Muscle layer of duodenum (tissue), 2 donors: ENCODE measurements around the gene PTPRM.

Experiments
- H3K27ac ChIP-seq: one replicate; pipeline ENCODE4 v1.7.0; 2013; ENCODE audit warnings: mild to moderate bottlenecking, low read length
- H3K27me3 ChIP-seq: one replicate; pipeline ENCODE4 v1.7.0; 2013; ENCODE audit warnings: low read depth, mild to moderate bottlenecking, control low read depth, low read length
- H3K36me3 ChIP-seq, 2 donors: one replicate each; pipeline ENCODE4 v1.7.0; 2013; ENCODE audit warnings: low read length in 2 of 2, control low read depth in 1 of 2, mild to moderate bottlenecking in 1 of 2; ENCODE audit not compliant: insufficient read depth in 2 of 2, control insufficient read depth in 1 of 2
- H3K4me1 ChIP-seq, 2 donors: one replicate each; pipeline ENCODE4 v1.7.0; 2013; ENCODE audit warnings: low read length in 2 of 2, mild to moderate bottlenecking in 2 of 2, control low read depth in 1 of 2, moderate library complexity in 1 of 2; ENCODE audit not compliant: insufficient read depth in 2 of 2, control insufficient read depth in 1 of 2
- H3K4me3 ChIP-seq, 2 donors: one replicate each; pipeline ENCODE4 v1.7.0; 2013; ENCODE audit warnings: low read length in 2 of 2, low read depth in 1 of 2, mild to moderate bottlenecking in 1 of 2
- H3K9me3 ChIP-seq, 2 donors: one replicate each; pipeline ENCODE4 v1.7.0; 2013; ENCODE audit warnings: low read length in 2 of 2, control low read depth in 1 of 2, mild to moderate bottlenecking in 1 of 2; ENCODE audit not compliant: control insufficient read depth in 1 of 2
- donor health status: healthy.

Gene PTPRM

DNA sequence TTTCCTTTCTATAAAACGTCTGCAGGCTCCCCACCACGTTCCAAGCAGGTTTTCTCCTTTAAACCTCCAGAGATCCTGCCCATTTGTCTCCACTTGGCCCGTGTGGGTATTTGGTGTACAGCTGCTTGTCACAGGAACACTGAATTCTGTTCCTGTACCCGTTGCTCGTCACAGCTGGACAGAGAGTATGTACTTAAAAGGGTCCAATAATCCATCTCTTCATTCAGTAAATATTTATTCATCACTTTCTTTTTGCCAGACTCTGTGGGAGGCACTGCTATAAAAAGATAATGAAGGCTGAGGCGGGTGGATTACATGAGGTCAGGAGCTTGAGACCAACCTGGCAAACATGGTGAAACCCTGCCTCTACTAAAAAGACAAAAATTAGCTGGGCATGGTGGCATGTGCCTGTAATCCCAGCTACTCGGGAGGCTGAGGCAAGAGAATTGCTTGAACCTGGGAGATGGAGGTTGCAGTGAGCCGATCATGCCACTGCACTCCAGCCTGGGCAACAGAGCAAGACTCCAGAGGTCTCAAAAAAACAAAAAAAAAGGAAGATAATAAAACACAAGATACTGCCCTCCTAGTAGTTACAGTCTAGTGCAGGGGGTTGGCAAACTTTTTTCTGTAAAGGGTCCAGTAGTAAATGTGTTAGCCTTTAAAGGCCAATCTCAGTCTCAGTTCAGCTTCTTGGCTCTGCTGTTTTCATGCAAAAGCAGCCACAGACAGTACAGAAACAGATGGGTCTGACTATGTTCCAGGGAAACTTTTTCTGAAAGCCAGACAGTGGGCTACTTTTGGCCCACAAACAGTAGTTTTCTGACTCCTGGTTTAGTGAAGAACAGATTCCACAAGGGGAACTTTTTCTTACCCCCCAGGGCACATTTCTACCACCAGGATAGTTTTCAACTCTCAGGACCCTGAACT lies 732.2 kb downstream of the PTPRM start:
- Histone ChIP-seq H3K36me3 (peaks cover 0 to 14% of the 10 kb centered on the region in 2 donors), H3K4me3 (no peak overlapping the region), H3K9me3 (no peaks in the 10 kb centered on the region), H3K27me3 (no peaks in the 10 kb centered on the region), H3K4me1 (no peaks in the 10 kb centered on the region), H3K27ac (no peak overlapping the region)

DNA sequence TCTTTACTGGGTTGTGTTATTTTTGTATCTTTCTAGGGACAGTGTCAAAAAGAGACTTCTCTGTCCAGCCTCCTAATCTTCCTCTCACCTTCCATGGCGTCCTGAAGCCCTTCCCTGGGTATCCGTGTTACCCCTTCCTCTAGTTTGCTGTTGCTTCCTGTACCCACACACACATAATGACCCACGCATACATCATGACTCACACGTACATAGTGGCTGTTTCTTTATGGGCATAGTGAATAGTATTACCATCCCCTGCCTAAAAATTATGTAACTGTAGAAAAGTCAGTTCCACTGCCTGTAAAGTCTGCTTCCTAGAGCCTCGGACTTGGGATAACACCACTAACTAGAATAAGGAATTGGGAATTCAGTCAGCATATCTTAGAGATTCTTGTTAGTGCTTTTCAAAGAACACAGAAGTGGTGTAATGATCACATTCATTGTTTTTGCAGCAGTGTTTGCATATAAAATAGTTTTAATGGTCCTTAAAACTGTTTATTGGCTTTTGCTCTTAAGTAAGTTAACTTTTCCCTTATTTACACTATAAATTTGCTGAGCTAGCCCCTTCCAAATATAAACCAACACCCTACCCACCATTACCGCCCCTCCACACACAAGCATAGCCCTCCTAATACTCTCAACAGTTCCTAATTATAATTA lies 733.8 kb downstream of the PTPRM start:
- no peaks in the 10 kb centered on the region for H3K27me3 ChIP-seq
- H3K4me3 ChIP-seq = no peak overlapping the region
- peaks cover 0 to 14% of the 10 kb centered on the region in 2 donors for H3K36me3 ChIP-seq
- H3K4me1 ChIP-seq = no peaks in the 10 kb centered on the region
- no peaks in the 10 kb centered on the region for H3K9me3 ChIP-seq
- H3K27ac ChIP-seq = no peak overlapping the region

DNA sequence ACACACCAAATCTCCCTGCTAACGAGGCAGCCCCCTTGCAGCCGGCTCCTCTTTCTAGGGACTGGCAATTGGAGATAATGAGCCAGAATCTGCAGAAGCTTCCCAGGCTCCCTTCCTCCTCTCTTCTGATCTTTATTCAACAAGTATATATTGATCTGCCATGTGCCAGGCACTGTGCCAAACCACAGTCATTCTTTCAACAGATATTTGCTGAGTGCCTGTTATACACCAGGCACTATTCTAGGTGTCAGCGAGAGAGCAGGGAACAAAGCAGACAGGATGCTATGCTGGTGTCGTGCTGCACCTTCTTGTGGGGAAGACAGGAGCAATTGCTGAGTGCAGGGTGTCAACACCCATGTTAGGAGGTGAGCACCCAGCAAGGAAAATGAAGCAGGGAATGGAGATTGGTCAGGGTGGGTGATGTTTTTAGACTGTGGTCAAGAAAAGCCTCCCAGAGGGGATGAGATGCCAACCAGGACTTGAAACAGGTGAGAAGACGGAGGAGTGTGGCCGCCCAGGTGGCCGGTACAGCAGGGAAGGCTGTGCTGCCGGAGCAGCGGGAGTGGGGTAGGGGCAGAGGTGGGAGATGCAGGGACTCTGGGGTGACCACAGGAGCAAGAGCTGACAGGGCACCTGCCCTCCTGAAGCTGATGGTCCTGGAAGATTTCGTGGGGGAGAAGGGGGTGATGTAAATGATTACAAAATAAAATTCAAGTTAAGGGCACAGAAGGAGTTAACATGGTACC lies 734.5 kb downstream of the PTPRM start:
- Histone ChIP-seq H3K36me3 (peaks cover 0 to 12% of the 10 kb centered on the region in 2 donors), H3K27ac (no peak overlapping the region), H3K4me1 (no peaks in the 10 kb centered on the region), H3K9me3 (no peaks in the 10 kb centered on the region), H3K4me3 (no peak overlapping the region), H3K27me3 (no peaks in the 10 kb centered on the region)

DNA sequence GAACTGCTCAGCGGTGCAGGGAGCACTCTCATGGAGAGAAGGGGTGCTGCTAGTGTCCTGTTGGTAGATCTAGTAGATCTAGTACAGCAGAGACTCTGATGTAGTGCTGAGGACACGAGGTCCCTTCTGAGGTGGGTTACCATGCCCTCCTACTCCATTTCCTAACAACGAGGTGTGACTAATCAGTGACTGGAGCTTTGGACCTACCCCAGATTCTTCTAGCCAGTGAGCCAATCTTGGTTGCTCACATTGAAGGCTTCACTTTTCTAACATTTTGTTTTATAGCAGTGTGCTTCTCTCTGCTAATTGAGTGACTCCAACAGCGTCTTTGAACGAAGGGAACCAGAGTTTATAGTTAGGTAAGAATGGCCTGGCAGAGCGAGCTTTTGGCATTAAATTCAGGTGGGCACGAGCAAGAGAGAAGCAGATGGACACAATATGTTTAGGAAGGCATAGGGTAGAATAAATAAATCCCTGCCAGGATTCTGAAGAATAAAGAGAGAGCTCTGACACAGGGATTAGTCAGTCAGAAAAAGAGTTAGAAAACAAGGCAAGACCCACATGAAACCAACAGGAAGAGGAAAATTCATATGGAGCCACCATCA lies 736.1 kb downstream of the PTPRM start:
- no peaks in the 10 kb centered on the region for H3K9me3 ChIP-seq
- H3K27ac ChIP-seq = no peak overlapping the region
- no peak overlapping the region for H3K4me3 ChIP-seq
- peaks cover 0 to under 1% of the 10 kb centered on the region in 2 donors for H3K36me3 ChIP-seq
- no peaks in the 10 kb centered on the region for H3K4me1 ChIP-seq
- H3K27me3 ChIP-seq = no peaks in the 10 kb centered on the region

DNA sequence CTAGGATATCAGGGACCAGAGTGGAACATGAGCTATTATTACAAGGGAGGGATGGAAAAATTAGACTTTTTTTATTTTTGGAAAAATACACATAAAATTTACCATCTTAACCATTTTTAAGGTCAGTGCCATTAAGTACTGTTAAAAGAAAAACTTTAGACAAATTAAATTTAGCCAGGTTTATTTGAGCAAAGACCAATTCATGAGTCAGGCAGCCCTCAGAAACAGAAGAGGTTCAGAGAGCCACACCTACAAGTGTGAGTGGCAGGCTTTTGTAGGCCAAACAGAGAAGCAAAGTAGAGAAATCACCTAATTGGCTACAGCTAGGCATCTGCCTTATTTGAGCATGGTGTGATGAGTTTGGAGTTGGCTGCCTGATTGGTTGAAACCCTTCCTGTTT lies 740.8 kb downstream of the PTPRM start:
- Histone ChIP-seq H3K36me3 (no peaks in the 10 kb centered on the region), H3K27me3 (no peaks in the 10 kb centered on the region), H3K4me3 (no peak overlapping the region), H3K4me1 (no peaks in the 10 kb centered on the region), H3K27ac (no peak overlapping the region), H3K9me3 (no peaks in the 10 kb centered on the region)

DNA sequence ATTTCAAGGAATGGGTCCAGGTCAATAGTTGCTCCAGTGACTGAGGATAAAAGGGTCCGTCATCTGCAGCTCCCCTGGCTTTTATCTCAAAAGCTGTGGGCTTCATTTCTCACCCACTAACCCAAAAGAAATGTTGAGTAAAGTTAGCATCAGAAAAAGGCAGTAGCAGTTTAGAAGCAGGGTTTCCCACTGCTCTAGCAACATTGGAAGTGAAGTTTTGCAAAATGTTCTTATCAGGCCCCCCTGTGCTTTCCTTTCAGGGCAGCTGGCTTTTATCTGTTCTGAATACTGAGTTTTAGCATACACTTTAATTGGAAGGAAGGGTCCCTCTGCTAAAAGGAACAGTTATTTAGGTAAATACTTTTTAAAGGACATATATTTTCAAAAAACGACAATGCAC lies 745.9 kb downstream of the PTPRM start:
- no peak overlapping the region for H3K4me3 ChIP-seq
- H3K27me3 ChIP-seq = no peaks in the 10 kb centered on the region
- H3K36me3 ChIP-seq = peaks cover 0 to 8% of the 10 kb centered on the region in 2 donors
- H3K4me1 ChIP-seq = no peaks in the 10 kb centered on the region
- no peaks in the 10 kb centered on the region for H3K9me3 ChIP-seq
- no peak overlapping the region for H3K27ac ChIP-seq

DNA sequence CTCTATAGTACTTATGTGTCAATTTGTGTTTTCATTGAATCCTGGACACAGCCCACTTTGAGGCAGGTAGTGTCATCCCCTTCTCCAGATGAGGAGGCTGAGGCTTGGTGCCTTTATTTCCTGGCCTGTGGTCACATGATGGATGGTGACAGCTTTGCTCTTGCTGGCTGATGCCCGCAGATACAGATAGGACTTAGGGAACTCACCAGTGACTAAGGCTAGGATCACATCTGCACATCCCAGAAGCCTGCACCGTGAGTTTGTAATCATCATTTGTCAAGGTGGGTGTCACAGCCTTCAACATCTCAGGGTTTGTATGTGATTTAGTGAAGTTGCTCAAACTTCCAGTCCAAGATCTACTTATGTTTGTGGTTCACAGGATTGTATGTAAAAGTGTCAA lies 747.0 kb downstream of the PTPRM start:
- Histone ChIP-seq H3K9me3 (no peaks in the 10 kb centered on the region), H3K27me3 (no peaks in the 10 kb centered on the region), H3K27ac (no peak overlapping the region), H3K4me3 (no peak overlapping the region), H3K36me3 (peaks cover 0 to 8% of the 10 kb centered on the region in 2 donors), H3K4me1 (no peaks in the 10 kb centered on the region)

DNA sequence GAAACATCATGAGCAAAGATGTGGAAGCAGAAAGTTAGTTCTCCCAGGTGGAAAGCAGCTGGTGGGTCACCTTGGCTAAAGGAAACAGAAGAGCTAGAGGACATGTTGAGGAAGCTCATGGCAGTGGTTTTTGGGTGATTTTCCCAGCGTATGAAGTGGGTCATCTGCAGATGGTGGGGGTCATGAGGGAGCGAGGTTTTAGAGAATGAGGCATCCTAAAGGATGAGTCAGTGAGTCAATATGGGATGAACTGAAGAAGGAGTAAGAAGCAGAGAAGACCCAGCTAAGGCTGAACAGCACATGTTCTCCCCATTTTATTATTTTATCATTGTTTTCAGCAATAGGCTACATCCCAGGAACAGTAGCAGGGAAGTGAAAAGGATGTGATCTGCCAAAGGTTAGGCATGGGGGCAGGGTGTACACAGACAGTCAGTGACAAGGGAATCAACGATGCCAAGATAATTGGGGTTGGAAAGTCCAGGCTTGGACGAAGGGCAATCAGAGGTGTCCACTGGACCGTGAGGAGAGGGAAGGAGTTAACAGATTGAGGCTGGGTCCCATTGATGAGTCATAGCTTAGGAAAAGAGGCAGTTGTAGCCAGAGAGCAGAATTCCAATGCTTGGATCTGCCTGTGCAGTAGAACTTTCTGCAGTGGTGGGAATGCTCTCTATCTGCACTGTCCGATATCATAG lies 752.8 kb downstream of the PTPRM start:
- H3K9me3 ChIP-seq = no peaks in the 10 kb centered on the region
- H3K27me3 ChIP-seq = no peaks in the 10 kb centered on the region
- no peaks in the 10 kb centered on the region for H3K4me1 ChIP-seq
- H3K4me3 ChIP-seq = no peak overlapping the region
- no peak overlapping the region for H3K27ac ChIP-seq
- H3K36me3 ChIP-seq = peaks cover 0 to 8% of the 10 kb centered on the region in 2 donors

DNA sequence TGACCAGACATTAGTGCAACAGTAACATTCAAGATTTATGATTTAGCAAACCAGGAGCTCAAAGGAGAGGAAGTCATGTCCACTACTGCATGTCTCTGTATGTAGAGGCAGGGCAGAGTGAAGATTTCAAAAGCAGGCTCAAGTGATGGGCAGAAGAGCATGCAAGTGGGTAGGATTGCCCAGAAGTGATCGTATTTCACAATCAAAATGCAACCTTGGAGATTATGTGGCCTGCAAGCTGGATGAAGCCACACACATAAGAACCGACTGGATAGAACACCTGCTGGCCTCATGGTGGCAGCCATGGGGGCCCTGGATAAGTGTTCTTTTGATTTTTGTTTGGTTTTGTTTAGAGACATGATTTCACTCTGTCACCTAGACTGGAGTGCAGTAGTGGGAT lies 755.4 kb downstream of the PTPRM start:
- Histone ChIP-seq H3K36me3 (no peaks in the 10 kb centered on the region), H3K27me3 (no peaks in the 10 kb centered on the region), H3K4me3 (no peak overlapping the region), H3K27ac (no peak overlapping the region), H3K4me1 (peaks cover 0 to 5% of the 10 kb centered on the region in 2 donors), H3K9me3 (no peaks in the 10 kb centered on the region)

DNA sequence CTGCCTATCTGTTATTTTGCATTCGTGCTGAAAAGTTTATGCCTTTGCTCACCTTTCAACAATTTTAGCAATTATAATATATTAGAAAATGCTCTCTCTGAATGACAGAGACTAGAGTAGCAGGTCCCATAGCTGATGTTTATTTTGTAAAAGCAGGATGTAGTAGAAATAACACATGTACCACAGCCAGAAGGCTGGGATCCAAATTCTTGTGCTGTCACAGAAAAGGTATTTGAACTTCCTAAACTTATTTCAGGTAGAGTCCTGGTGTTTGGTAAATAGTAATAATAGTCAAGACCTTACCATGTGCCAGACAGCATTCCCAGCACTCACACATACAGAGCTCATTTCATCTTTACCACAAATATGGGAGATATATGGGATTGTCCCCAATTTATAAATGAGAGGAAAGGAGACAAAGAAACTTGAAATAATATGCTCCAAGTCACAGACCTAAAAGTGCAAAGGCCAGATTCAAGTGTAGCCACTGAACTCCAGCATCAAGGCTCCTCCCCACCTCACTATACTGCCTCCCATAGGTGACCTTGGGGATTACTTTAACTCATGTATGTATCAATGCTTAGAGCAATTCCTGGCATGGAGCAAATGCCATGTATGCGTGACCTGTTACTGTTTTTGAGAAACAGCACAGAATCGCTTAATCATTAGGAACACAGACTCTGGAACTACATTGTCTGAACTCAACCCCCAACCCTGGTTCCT lies 757.4 kb downstream of the PTPRM start:
- Histone ChIP-seq H3K4me1 (peaks cover 0 to 21% of the 10 kb centered on the region in 2 donors), H3K36me3 (no peaks in the 10 kb centered on the region), H3K9me3 (no peaks in the 10 kb centered on the region), H3K27ac (no peak overlapping the region), H3K27me3 (no peaks in the 10 kb centered on the region), H3K4me3 (no peak overlapping the region)
